SK-N-MC (cell line): ENCODE results near the gene GZMH.

Source experiments
- EZH2 ChIP-seq: fragments of 200-600 bp; sonication (generic); IDR thresholded peaks from one replicate; pipeline ENCODE4 v1.6.1; 2017; ENCODE audit warnings: antibody characterized with exemption
- POLR2AphosphoS5 ChIP-seq: IDR thresholded peaks from 2 replicates; pipeline ENCODE4 v1.6.1; 2012; ENCODE audit warnings: mild to moderate bottlenecking, low read depth, low read length, borderline replicate concordance

DNA sequence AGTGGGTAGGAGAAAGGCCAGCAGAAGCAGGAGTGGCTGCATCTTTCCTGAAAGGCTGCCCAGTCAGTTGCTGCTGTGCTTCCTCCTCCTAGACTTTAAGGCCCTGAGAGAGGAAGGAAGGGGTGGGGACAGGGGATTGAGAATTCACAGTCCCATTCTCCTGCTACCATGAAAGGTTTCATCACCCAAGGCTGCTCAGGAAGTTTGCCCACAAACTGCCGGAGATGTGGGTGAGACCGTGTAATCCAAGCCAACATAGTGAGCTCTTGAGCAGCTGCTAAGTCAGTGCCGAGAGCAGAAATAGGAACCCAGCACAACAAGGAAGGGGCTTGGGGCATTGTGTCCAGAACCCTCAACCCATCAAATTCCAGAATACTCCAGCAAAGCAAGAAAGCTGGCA, 33.3 kb downstream of the GZMH start, which contains the start of gene CTSG:
- TF ChIP-seq EZH2 (no peak), POLR2AphosphoS5 (no peak)
